Activated naive CD4-positive, alpha-beta T cell treated with anti-CD3 and anti-CD28 coated beads for 36 hours (primary cell): ENCODE data around the gene NFX1. TPM values are rescaled to one million over a fixed set of nuclear protein-coding genes. Genes with fewer than 3 reads are reported as not detected.
"Not testable (repeated sequence)": the region's sequence is repeated elsewhere in the genome, so short reads cannot be mapped to it uniquely, and the experiment has no call there.

Experiments
- CTCF ChIA-PET: fragments of 350-600 bp; sonication (Branson Sonifier 250); formaldehyde crosslinking; loops from one replicate; lab custom pipeline; 2021; ENCODE audit warnings: antibody characterized with exemption; lab: Charles Lee
- DNase-seq: peaks from one replicate; pipeline ENCODE4 v3.0.0-alpha.2; 2020
- H3K27ac Mint-ChIP-seq: one replicate; pipeline ENCODE4 v1.8.0; 2021; ENCODE audit warnings: mild to moderate bottlenecking, mixed read lengths
- H3K27me3 Mint-ChIP-seq: one replicate; pipeline ENCODE4 v1.8.0; 2021; ENCODE audit warnings: low read depth, mixed read lengths
- H3K36me3 Mint-ChIP-seq: one replicate; pipeline ENCODE4 v1.8.0; 2021; ENCODE audit warnings: low read depth, mixed read lengths
- H3K4me1 Mint-ChIP-seq: one replicate; pipeline ENCODE4 v1.8.0; 2021; ENCODE audit warnings: low read depth, mixed read lengths
- H3K4me3 Mint-ChIP-seq: one replicate; pipeline ENCODE4 v1.8.0; 2021; ENCODE audit warnings: mild to moderate bottlenecking, moderate library complexity, mixed read lengths
- H3K9me3 Mint-ChIP-seq: one replicate; pipeline ENCODE4 v1.8.0; 2021; ENCODE audit warnings: mixed read lengths
- intact Hi-C: fragments of 100-400 bp; cut with micrococcal nuclease; formaldehyde crosslinking; loops from one replicate; pipeline ENCODE4 v1.15.1; 2023
- total RNA-seq, 2 experiments: library from RNA; stranded (reverse); gene quantifications; one replicate each; pipeline ENCODE4 v1.2.3, GENCODE V29; 2021

Gene NFX1
- total RNA-seq, 2 experiments from 2014 or later, result 32.4 to 32.6 TPM

GRCh38 chr9:33381231-33381791 lies 91.0 kb downstream of the NFX1 start:
- no peaks in the 10 kb centered on the region for H3K4me1 Mint-ChIP-seq

GRCh38 chr9:33382397-33382796 lies 92.1 kb downstream of the NFX1 start:
- H3K4me3 Mint-ChIP-seq, H3K4me1 Mint-ChIP-seq: not testable (repeated sequence)

More at GRCh38 chr9:33381231-33381791, 91.0 kb downstream of the NFX1 start:
- H3K27ac Mint-ChIP-seq, result no peak overlapping the region
- H3K4me3 Mint-ChIP-seq, result no peak overlapping the region
- H3K36me3 Mint-ChIP-seq, result no peaks in the 10 kb centered on the region
- CTCF ChIA-PET, result interaction anchor here (0.6 to 2.3 kb wide), 3 partner anchors 34 to 69 kb away, joined by 3 to 6 read pairs (median 3); no protein-coding TSS in a partner anchor
- no peaks in the 10 kb centered on the region for H3K27me3 Mint-ChIP-seq
- no peak for DNase-seq
- no peaks in the 10 kb centered on the region for H3K9me3 Mint-ChIP-seq
- intact Hi-C loops, result no loop called here

GRCh38 chr9:33383396-33383795 lies 93.1 kb downstream of the NFX1 start:
- H3K36me3 Mint-ChIP-seq, H3K4me1 Mint-ChIP-seq, DNase-seq, intact Hi-C loops, H3K27ac Mint-ChIP-seq, H3K27me3 Mint-ChIP-seq, H3K4me3 Mint-ChIP-seq, H3K9me3 Mint-ChIP-seq: not testable (repeated sequence)
- CTCF ChIA-PET, result interaction anchor here (0.5 to 0.9 kb wide), 2 partner anchors 9 to 68 kb away, joined by 4 read pairs; no protein-coding TSS in a partner anchor

More at GRCh38 chr9:33382397-33382796, 92.1 kb downstream of the NFX1 start:
- H3K27ac Mint-ChIP-seq, H3K9me3 Mint-ChIP-seq, CTCF ChIA-PET, intact Hi-C loops, H3K27me3 Mint-ChIP-seq, H3K36me3 Mint-ChIP-seq, DNase-seq: not testable (repeated sequence)

GRCh38 chr9:33385536-33385935 lies 95.2 kb downstream of the NFX1 start:
- intact Hi-C loops, CTCF ChIA-PET, H3K4me1 Mint-ChIP-seq, H3K27ac Mint-ChIP-seq, H3K9me3 Mint-ChIP-seq, H3K4me3 Mint-ChIP-seq, H3K27me3 Mint-ChIP-seq, H3K36me3 Mint-ChIP-seq, DNase-seq: not testable (repeated sequence)

GRCh38 chr9:33385979-33386640 lies 95.8 kb downstream of the NFX1 start:
- CTCF ChIA-PET, result interaction anchor here (0.6 kb wide), 1 partner anchor 354 kb away, joined by 6 read pairs; no protein-coding TSS in a partner anchor
- H3K27me3 Mint-ChIP-seq, DNase-seq, H3K4me1 Mint-ChIP-seq, H3K27ac Mint-ChIP-seq, H3K36me3 Mint-ChIP-seq, intact Hi-C loops, H3K4me3 Mint-ChIP-seq, H3K9me3 Mint-ChIP-seq: not testable (repeated sequence)

- DNase-seq, intact Hi-C loops, H3K9me3 Mint-ChIP-seq, H3K4me1 Mint-ChIP-seq, H3K27me3 Mint-ChIP-seq, H3K27ac Mint-ChIP-seq, H3K4me3 Mint-ChIP-seq, H3K36me3 Mint-ChIP-seq: not testable (repeated sequence)
- CTCF ChIA-PET, result interaction anchor here (0.6 kb wide), 1 partner anchor 354 kb away, joined by 6 read pairs; no protein-coding TSS in a partner anchor
Observed at GRCh38 chr9:33386641-33386996, 96.3 kb downstream of the NFX1 start.

GRCh38 chr9:33386998-33387397 lies 96.7 kb downstream of the NFX1 start:
- intact Hi-C loops, H3K4me3 Mint-ChIP-seq, DNase-seq, H3K4me1 Mint-ChIP-seq, H3K27ac Mint-ChIP-seq, H3K27me3 Mint-ChIP-seq, H3K36me3 Mint-ChIP-seq, H3K9me3 Mint-ChIP-seq: not testable (repeated sequence)
- CTCF ChIA-PET, result interaction anchor here (0.6 kb wide), 1 partner anchor 353 kb away, joined by 6 read pairs; no protein-coding TSS in a partner anchor

- no peaks in the 10 kb centered on the region for H3K9me3 Mint-ChIP-seq
- no peak overlapping the region for H3K27ac Mint-ChIP-seq
- no peaks in the 10 kb centered on the region for H3K27me3 Mint-ChIP-seq
- DNase-seq, result no peak
- no peaks in the 10 kb centered on the region for H3K36me3 Mint-ChIP-seq
- H3K4me3 Mint-ChIP-seq, result no peak overlapping the region
- CTCF ChIA-PET, result no interaction called here
- intact Hi-C loops, result no loop called here
- no peaks in the 10 kb centered on the region for H3K4me1 Mint-ChIP-seq
Observed at GRCh38 chr9:33388110-33388994, 98.0 kb downstream of the NFX1 start.

GRCh38 chr9:33391111-33391771 lies 100.9 kb downstream of the NFX1 start:
- H3K27me3 Mint-ChIP-seq, H3K9me3 Mint-ChIP-seq, H3K27ac Mint-ChIP-seq, H3K36me3 Mint-ChIP-seq, H3K4me1 Mint-ChIP-seq, DNase-seq, intact Hi-C loops, H3K4me3 Mint-ChIP-seq: not testable (repeated sequence)
- CTCF ChIA-PET, result interaction anchor here (0.6 to 1.3 kb wide), 4 partner anchors 9 to 247 kb away, joined by 3 to 6 read pairs (median 4); no protein-coding TSS in a partner anchor

GRCh38 chr9:33392591-33393021 lies 102.3 kb downstream of the NFX1 start:
- intact Hi-C loops, H3K27me3 Mint-ChIP-seq, DNase-seq, H3K27ac Mint-ChIP-seq, H3K4me3 Mint-ChIP-seq, H3K4me1 Mint-ChIP-seq, H3K36me3 Mint-ChIP-seq, H3K9me3 Mint-ChIP-seq: not testable (repeated sequence)
- CTCF ChIA-PET, result interaction anchor here (0.6 to 1.3 kb wide), 3 partner anchors 18 to 110 kb away, joined by 3 to 4 read pairs (median 4); no protein-coding TSS in a partner anchor

GRCh38 chr9:33393581-33393980 lies 103.3 kb downstream of the NFX1 start:
- Mint-ChIP-seq H3K4me1 (no peaks in the 10 kb centered on the region), H3K36me3 (no peaks in the 10 kb centered on the region), H3K9me3 (no peaks in the 10 kb centered on the region), H3K27ac (no peak overlapping the region), H3K4me3 (no peak overlapping the region), H3K27me3 (no peaks in the 10 kb centered on the region)
- CTCF ChIA-PET, result interaction anchor here (0.8 kb wide), 1 partner anchor 73 kb away, joined by 3 read pairs; no protein-coding TSS in a partner anchor
- no peak for DNase-seq
- intact Hi-C loops, result no loop called here

GRCh38 chr9:33393986-33394385 lies 103.7 kb downstream of the NFX1 start:
- DNase-seq, H3K9me3 Mint-ChIP-seq, H3K4me3 Mint-ChIP-seq, H3K27ac Mint-ChIP-seq, H3K27me3 Mint-ChIP-seq, H3K36me3 Mint-ChIP-seq, H3K4me1 Mint-ChIP-seq, intact Hi-C loops: not testable (repeated sequence)
- CTCF ChIA-PET, result interaction anchor here (0.6 kb wide), 1 partner anchor 138 kb away, joined by 4 read pairs; no protein-coding TSS in a partner anchor
